Tibial artery (tissue), 4 donors: Measurements from ENCODE around the gene MYRIP.

Source experiments
- DNase-seq, 2 donors: peaks; one replicate each; pipeline ENCODE4 v3.0.0-alpha.2; 2019
- H3K27ac ChIP-seq, 2 donors: fragments of 200-600 bp; sonication (generic) in 1 of 2; 1 replicate in 1 of 2; 2 replicates in 1 of 2; pipeline ENCODE4 v1.5.1; 2018 to 2019; ENCODE audit warnings: mild to moderate bottlenecking in 1 of 2
- H3K27me3 ChIP-seq, 2 donors: fragments of 200-600 bp; sonication (generic) in 1 of 2; one replicate each; pipeline versions ENCODE4 v1.5.1 to v1.6.0; 2016 to 2019
- H3K36me3 ChIP-seq, 3 donors: fragments of 200-600 bp; sonication (generic) in 2 of 3; one replicate each; pipeline ENCODE4 v1.5.1; 2016 to 2019; ENCODE audit warnings: mild to moderate bottlenecking in 2 of 3
- H3K4me1 ChIP-seq, 4 donors: fragments of 200-600 bp; sonication (generic) in 2 of 4; 1 replicate in 3 of 4; 2 replicates in 1 of 4; pipeline ENCODE4 v1.5.1; 2016 to 2019
- H3K4me3 ChIP-seq, 2 donors: fragments of 200-600 bp; sonication (generic) in 1 of 2; 1 replicate in 1 of 2; 2 replicates in 1 of 2; pipeline ENCODE4 v1.5.1; 2018 to 2019; ENCODE audit warnings: mild to moderate bottlenecking in 2 of 2
- H3K9me3 ChIP-seq, 3 donors: fragments of 200-600 bp; sonication (generic) in 1 of 3; one replicate each; pipeline ENCODE4 v1.5.1; 2016 to 2019
- CTCF ChIP-seq, 2 experiments: fragments of 200-600 bp in 1 of 2; fragments of 450-650 bp in 1 of 2; IDR thresholded peaks; one replicate each; pipeline ENCODE4 v1.5.1; 2017 to 2019; ENCODE audit warnings: antibody characterized with exemption in 2 of 2, mild to moderate bottlenecking in 1 of 2, moderate library complexity in 1 of 2
- intact Hi-C: fragments of 100-400 bp; cut with DNase I; formaldehyde crosslinking; loops from one replicate; pipeline ENCODE4 v1.15.0; 2023; ENCODE audit warnings: low total_unique reads

Gene MYRIP

GRCh38 chr3:39970982-39971381 is 161.6 kb downstream of the MYRIP start:
- intact Hi-C loops = no loop called here
- H3K4me3 ChIP-seq = no peak overlapping the region

GRCh38 chr3:39971559-39972031 is 162.2 kb downstream of the MYRIP start:
- Histone ChIP-seq H3K36me3 (no peaks in the 10 kb centered on the region), H3K9me3 (no peaks in the 10 kb centered on the region), H3K27me3 (no peaks in the 10 kb centered on the region), H3K27ac (no peak overlapping the region), H3K4me3 (no peak overlapping the region), H3K4me1 (no peaks in the 10 kb centered on the region)
- no peak for DNase-seq
- no peak for TF ChIP-seq CTCF (IDR thresholded peaks at IDR 0.05)
- intact Hi-C loops = no loop called here

More at GRCh38 chr3:39970982-39971381, 161.6 kb downstream of the MYRIP start:
- Histone ChIP-seq H3K9me3 (no peaks in the 10 kb centered on the region), H3K27me3 (no peaks in the 10 kb centered on the region), H3K4me1 (peaks cover 0 to 5% (median 3%) of the 10 kb centered on the region in 4 donors), H3K36me3 (no peaks in the 10 kb centered on the region), H3K27ac (no peak overlapping the region)
- no peak for TF ChIP-seq CTCF (IDR thresholded peaks at IDR 0.05)
- DNase-seq = no peak

- intact Hi-C loops = no loop called here
- no peaks in the 10 kb centered on the region for H3K36me3 ChIP-seq
Observed at GRCh38 chr3:39972508-39972907, 163.1 kb downstream of the MYRIP start.

GRCh38 chr3:39977058-39977794 is 167.8 kb downstream of the MYRIP start:
- no peaks in the 10 kb centered on the region for H3K9me3 ChIP-seq
- H3K27ac ChIP-seq = no peak overlapping the region
- no peaks in the 10 kb centered on the region for H3K36me3 ChIP-seq
- intact Hi-C loops = no loop called here
- H3K4me1 ChIP-seq = peaks cover 0 to 12% (median under 1%) of the 10 kb centered on the region in 4 donors
- H3K27me3 ChIP-seq = no peaks in the 10 kb centered on the region
- TF ChIP-seq CTCF (IDR thresholded peaks at IDR 0.05) = no peak
- no peak overlapping the region for H3K4me3 ChIP-seq
- no peak for DNase-seq

More at GRCh38 chr3:39972508-39972907, 163.1 kb downstream of the MYRIP start:
- TF ChIP-seq CTCF (IDR thresholded peaks at IDR 0.05) = no peak
- Histone ChIP-seq H3K9me3 (no peaks in the 10 kb centered on the region), H3K27me3 (no peaks in the 10 kb centered on the region), H3K4me3 (no peak overlapping the region), H3K27ac (no peak overlapping the region), H3K4me1 (no peaks in the 10 kb centered on the region)
- no peak for DNase-seq

GRCh38 chr3:39978308-39978707 is 168.9 kb downstream of the MYRIP start:
- H3K36me3 ChIP-seq = no peaks in the 10 kb centered on the region
- intact Hi-C loops = no loop called here
- H3K27ac ChIP-seq = no peak overlapping the region
- no peak overlapping the region for H3K4me3 ChIP-seq
- no peaks in the 10 kb centered on the region for H3K27me3 ChIP-seq
- no peak for TF ChIP-seq CTCF (IDR thresholded peaks at IDR 0.05)
- peaks cover 0 to 17% (median 5%) of the 10 kb centered on the region in 4 donors for H3K4me1 ChIP-seq
- no peak for DNase-seq
- no peaks in the 10 kb centered on the region for H3K9me3 ChIP-seq
